ENCODE results near the gene DPP6. TPM values are rescaled to one million over a fixed set of nuclear protein-coding genes. Genes with fewer than 3 reads are reported as not detected.

DPP6 gene
- total RNA-seq, 1 experiment from 2014 or later, result not detected

GRCh38 chr7:154770361-154770760 lies 718.2 kb downstream of the DPP6 start:
- peaks cover 82% of the 10 kb centered on the region for H3K36me3 Mint-ChIP-seq
- no peaks in the 10 kb centered on the region for H3K4me1 Mint-ChIP-seq
- H3K4me3 Mint-ChIP-seq, result no peak overlapping the region
- POLR2A ChIA-PET, result no interaction called here
- no peak for DNase-seq (ENCODE audit: low spot score)
- no peak overlapping the region for H3K27ac Mint-ChIP-seq
- CTCF ChIA-PET, result no interaction called here
- peaks cover 88% of the 10 kb centered on the region for H3K9me3 Mint-ChIP-seq
- no peak for ATAC-seq
- H3K27me3 Mint-ChIP-seq (ENCODE audit: low read depth), result peaks cover 22% of the 10 kb centered on the region
- TF ChIP-seq ETV6 (CRISPR knock-in tag; IDR thresholded peaks at IDR 0.05) (no peak), ATF1 (CRISPR knock-in tag; IDR thresholded peaks at IDR 0.05) (no peak), HMGA2 (CRISPR knock-in tag; IDR thresholded peaks at IDR 0.05) (no peak), RORB (CRISPR knock-in tag; IDR thresholded peaks at IDR 0.05) (no peak), RELA (CRISPR knock-in tag; IDR thresholded peaks at IDR 0.05; ENCODE audit: borderline replicate concordance) (no peak), JAZF1 (CRISPR knock-in tag; IDR thresholded peaks at IDR 0.05) (no peak), FOXJ3 (CRISPR knock-in tag; IDR thresholded peaks at IDR 0.05; ENCODE audit: borderline replicate concordance) (no peak)
- TF ChIP-seq, protein P1, sequence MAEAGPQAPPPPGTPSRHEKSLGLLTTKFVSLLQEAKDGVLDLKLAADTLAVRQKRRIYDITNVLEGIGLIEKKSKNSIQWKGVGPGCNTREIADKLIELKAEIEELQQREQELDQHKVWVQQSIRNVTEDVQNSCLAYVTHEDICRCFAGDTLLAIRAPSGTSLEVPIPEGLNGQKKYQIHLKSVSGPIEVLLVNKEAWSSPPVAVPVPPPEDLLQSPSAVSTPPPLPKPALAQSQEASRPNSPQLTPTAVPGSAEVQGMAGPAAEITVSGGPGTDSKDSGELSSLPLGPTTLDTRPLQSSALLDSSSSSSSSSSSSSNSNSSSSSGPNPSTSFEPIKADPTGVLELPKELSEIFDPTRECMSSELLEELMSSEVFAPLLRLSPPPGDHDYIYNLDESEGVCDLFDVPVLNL (CRISPR knock-in tag; IDR thresholded peaks at IDR 0.05; ENCODE audit: borderline replicate concordance, low read depth), result no peak

- Mint-ChIP-seq H3K27ac (no peak overlapping the region), H3K36me3 (peaks cover 82% of the 10 kb centered on the region), H3K4me3 (no peak overlapping the region), H3K4me1 (no peaks in the 10 kb centered on the region), H3K9me3 (peaks cover 84% of the 10 kb centered on the region), H3K27me3 (ENCODE audit: low read depth) (peaks cover 22% of the 10 kb centered on the region)
- ChIA-PET POLR2A (no interaction called here), CTCF (no interaction called here)
- no peak for DNase-seq (ENCODE audit: low spot score)
- ATAC-seq, result no peak
- TF ChIP-seq, protein P2, sequence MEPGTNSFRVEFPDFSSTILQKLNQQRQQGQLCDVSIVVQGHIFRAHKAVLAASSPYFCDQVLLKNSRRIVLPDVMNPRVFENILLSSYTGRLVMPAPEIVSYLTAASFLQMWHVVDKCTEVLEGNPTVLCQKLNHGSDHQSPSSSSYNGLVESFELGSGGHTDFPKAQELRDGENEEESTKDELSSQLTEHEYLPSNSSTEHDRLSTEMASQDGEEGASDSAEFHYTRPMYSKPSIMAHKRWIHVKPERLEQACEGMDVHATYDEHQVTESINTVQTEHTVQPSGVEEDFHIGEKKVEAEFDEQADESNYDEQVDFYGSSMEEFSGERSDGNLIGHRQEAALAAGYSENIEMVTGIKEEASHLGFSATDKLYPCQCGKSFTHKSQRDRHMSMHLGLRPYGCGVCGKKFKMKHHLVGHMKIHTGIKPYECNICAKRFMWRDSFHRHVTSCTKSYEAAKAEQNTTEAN (CRISPR knock-in tag; IDR thresholded peaks at IDR 0.05), result no peak
- TF ChIP-seq TEAD1 (CRISPR knock-in tag; IDR thresholded peaks at IDR 0.05) (no peak), FOXP1 (CRISPR knock-in tag; IDR thresholded peaks at IDR 0.05; ENCODE audit: borderline replicate concordance) (no peak), JUN (CRISPR knock-in tag; IDR thresholded peaks at IDR 0.05) (no peak), IRF2 (CRISPR knock-in tag; IDR thresholded peaks at IDR 0.05; ENCODE audit: borderline replicate concordance, low read depth) (no peak), NFATC4 (CRISPR knock-in tag; IDR thresholded peaks at IDR 0.05) (no peak), AFF4 (CRISPR knock-in tag; IDR thresholded peaks at IDR 0.05; ENCODE audit: borderline replicate concordance) (no peak), ZNF512 (CRISPR knock-in tag; IDR thresholded peaks at IDR 0.05; ENCODE audit: borderline replicate concordance) (no peak), SMAD3 (CRISPR knock-in tag; IDR thresholded peaks at IDR 0.05; ENCODE audit: borderline replicate concordance) (no peak), MXD4 (CRISPR knock-in tag; IDR thresholded peaks at IDR 0.05; ENCODE audit: borderline replicate concordance) (no peak), ZNF416 (CRISPR knock-in tag; IDR thresholded peaks at IDR 0.05) (no peak), TEAD4 (CRISPR knock-in tag; IDR thresholded peaks at IDR 0.05) (no peak), E2F1 (CRISPR knock-in tag; IDR thresholded peaks at IDR 0.05) (no peak), NFYB (CRISPR knock-in tag; conservative IDR thresholded peaks at IDR 0.05; ENCODE audit: low read depth) (no peak), JAZF1 (CRISPR knock-in tag; IDR thresholded peaks at IDR 0.05) (no peak)
- TF ChIP-seq, protein P1 (CRISPR knock-in tag; IDR thresholded peaks at IDR 0.05; ENCODE audit: borderline replicate concordance, low read depth), result no peak
- TF ChIP-seq, protein P3, sequence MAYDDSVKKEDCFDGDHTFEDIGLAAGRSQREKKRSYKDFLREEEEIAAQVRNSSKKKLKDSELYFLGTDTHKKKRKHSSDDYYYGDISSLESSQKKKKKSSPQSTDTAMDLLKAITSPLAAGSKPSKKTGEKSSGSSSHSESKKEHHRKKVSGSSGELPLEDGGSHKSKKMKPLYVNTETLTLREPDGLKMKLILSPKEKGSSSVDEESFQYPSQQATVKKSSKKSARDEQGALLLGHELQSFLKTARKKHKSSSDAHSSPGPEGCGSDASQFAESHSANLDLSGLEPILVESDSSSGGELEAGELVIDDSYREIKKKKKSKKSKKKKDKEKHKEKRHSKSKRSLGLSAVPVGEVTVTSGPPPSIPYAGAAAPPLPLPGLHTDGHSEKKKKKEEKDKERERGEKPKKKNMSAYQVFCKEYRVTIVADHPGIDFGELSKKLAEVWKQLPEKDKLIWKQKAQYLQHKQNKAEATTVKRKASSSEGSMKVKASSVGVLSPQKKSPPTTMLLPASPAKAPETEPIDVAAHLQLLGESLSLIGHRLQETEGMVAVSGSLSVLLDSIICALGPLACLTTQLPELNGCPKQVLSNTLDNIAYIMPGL (CRISPR knock-in tag; IDR thresholded peaks at IDR 0.05), result no peak
Observed at GRCh38 chr7:154770962-154771361, 718.8 kb downstream of the DPP6 start.
